Non-pigmented ciliary epithelial cell (primary cell): Measurements from ENCODE around the gene CPAMD8.

ENCODE experiments used
- DNase-seq: peaks from one replicate; pipeline ENCODE4 v3.0.0-alpha.2; 2010; ENCODE audit warnings: low read depth

CPAMD8 gene

DNA sequence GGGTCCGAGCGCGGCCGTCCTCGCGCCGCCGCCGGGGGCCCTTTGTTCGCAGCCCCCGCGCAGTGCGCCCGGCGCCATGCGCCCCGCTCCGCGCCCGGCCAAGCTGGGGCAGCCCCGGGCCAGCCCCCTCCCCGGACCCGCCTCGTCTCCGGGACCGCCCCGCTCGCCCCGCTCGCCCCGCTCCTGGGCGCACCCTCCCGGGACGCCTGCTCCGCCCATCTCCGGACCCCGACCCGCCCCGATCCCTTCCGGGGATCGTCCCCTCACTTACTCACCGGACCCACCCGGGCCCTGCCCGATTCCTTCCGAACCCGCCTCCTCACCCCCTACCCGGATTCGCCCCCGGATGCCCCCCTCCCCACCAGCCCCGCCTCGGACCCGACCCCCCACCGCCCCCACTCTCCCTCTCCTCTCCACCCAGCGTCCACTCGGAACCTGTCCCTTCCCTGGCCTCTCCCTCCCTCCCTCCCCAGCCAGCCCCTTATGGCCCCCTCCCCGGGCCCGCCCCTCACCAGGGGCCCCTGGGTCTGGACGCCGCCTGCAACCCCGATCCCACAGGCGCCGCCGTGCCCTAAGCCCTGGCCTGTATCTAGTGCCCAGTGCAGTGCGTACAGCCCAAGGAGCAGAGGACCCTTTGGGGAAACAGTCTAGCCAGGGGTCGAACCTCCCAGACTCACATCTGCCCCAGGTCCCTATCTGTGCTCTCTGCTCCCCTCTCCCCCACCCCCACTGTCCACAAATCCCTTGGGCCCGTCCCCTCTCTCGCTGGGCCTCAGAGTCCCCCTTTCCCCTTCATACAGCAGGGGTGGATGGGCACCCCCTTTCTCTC, at the start of gene CPAMD8:
CPAMD8 (minus strand) TSS at position 105 of the 829 bp plus-strand sequence. CDS start 168 bp downstream, outside the sequence.
- DNase-seq, result no peak

- no peak for DNase-seq
These were observed 49.4 kb upstream of the CPAMD8 start for GRCh38 chr19:17075864-17076542.

- peak; percentile 99 for DNase-seq
These were observed 48.6 kb upstream of the CPAMD8 start, which contains the start of the genes HAUS8 and MYO9B for GRCh38 chr19:17075035-17075863. Gene HAUS8 (minus strand): TSS chr19:17075452. CDS start chr19:17075422, 30 bp downstream. Gene MYO9B (plus strand): TSS chr19:17075777. CDS start chr19:17101718, 25,941 bp downstream.

DNA sequence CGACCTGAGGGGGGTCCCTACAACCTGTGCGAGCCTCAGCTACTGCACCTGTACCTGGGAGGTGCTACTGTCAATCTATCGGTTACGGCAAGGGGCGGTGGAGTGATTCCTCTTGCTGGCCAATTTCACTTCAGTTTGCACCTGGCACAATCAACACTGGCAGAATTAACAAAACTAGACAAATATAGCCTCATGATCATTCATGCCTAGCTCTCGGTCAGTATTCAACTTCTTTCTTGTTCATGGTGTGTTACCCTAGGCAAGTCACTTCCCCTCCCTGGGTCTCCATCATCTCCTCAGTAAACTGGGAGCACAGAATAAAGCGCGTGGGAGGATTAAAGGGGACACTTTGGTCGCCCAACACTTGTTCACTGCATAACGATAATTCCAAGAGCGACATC, 48.0 kb upstream of the CPAMD8 start:
- DNase-seq, result no peak

- no peak for DNase-seq
These were observed 47.4 kb upstream of the CPAMD8 start for GRCh38 chr19:17073869-17074633.

DNA sequence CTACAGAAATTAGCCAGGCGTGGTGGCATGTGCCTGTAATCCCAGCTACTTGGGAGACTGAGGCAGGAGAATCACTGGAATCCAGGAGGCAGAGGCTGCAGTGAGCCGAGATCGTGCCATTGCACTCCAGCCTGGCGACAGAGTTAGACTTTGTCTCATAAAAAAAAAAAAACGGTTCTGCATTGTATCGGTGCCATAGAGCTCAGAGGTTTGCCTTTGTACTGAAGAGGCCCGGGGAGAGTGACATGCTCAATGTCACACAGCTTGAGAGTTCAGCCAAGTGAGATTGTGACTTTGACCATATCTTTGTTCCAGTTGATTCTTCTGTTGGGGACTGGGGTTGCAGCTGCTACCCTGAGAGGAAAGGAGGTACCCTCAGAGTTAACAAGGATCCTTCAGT, 44.3 kb upstream of the CPAMD8 start:
- DNase-seq, result no peak

- no peak for DNase-seq
These were observed 43.8 kb upstream of the CPAMD8 start for GRCh38 chr19:17070421-17070820.

DNA sequence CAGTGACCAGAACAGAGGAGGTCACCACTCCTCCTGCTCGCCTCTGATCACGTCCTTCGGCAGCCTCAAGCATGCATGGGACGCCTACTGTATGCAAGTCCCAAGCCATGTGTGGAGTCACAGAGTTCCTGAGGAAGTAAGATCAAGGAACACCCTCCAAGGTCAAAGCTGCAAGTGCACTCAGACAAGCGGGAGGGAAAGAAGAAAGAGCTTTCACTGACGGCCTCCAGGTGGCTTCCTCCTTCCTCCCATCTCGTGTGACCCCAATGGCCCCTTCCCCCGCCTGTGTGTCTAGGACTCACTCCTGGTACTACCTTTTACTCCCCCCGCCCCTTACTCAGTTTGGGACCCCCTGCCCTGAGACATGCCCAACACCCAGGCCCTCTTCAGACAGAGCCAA, 42.6 kb upstream of the CPAMD8 start:
- no peak for DNase-seq

GRCh38 chr19:17063428-17063827, 36.8 kb upstream of the CPAMD8 start:
- DNase-seq, result no peak

DNA sequence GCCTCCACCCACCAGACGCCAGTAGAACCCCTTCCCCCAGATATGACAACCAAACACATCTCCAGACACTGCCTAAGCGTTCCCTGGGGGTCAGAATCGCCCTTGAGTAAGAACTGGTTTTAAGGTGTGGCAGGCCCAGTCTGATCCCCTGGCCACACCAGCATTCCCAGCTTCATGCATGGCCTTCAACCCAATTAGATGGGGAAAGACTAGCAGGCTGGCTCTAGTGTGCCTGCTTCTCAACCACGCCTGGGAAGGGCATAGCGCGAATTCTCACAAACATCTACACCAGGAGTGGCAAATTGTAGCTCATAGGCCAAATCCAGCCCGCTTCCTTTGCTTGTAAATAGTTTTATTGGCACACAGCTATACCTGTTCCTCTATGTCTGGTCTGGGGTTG, 35.1 kb upstream of the CPAMD8 start:
- DNase-seq, result no peak

GRCh38 chr19:17061205-17061604, 34.6 kb upstream of the CPAMD8 start:
- no peak for DNase-seq

- no peak for DNase-seq
These were observed 34.2 kb upstream of the CPAMD8 start for GRCh38 chr19:17060802-17061201.

- no peak for DNase-seq
These were observed 31.6 kb upstream of the CPAMD8 start for GRCh38 chr19:17058236-17058635.

- DNase-seq, result no peak
These were observed 29.0 kb upstream of the CPAMD8 start for GRCh38 chr19:17055636-17056035.

- DNase-seq, result no peak
These were observed 28.1 kb upstream of the CPAMD8 start for GRCh38 chr19:17054746-17055145.

DNA sequence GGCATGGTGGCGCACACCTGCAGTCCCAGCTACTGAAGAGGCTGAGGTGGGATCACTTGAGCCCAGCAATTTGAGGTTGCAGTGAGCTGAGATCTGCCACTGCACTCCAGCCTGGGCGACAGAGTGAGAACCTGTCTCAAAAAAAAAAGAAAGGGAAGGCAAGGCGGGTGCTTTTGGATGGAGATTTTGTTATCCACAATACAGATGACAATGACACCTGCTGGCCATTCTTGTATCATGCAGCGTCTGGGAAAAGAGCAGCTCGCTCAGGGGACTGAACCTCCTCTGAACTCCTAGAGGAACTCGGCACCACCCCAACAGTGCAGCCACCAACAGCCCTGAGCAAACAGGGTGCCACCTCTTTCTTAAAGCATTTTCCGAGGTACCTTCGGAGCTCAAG, 25.8 kb upstream of the CPAMD8 start:
- no peak for DNase-seq

- DNase-seq, result peak; percentile 45
These were observed 23.2 kb upstream of the CPAMD8 start for GRCh38 chr19:17049711-17050280.

DNA sequence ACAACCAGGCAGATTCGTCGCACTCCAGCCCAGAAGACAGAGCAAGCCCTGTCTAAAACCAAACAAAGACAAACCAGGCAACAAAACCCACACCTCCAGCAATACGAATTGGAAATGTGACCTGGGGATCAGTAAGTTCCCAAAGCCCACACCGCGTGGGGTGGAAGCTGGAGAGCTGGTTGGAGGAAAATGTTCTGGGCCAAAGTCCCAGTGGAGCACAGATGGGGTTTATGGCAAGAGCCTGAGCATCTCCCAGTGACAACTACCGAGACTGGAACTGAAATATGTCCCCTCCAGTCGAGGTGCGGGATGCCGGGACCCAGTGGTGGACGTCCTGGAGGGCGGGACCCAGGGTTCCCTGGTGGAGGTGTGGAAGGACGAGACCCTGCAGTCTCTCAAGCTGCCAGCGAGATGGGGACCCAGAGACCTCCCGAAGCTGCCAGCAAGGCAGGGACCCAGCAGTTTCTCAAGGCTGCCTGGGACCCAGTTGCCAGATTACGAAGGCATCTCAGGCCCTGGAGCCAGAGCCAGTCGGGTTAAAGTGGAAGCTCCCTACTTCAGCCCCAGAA, 22.4 kb upstream of the CPAMD8 start:
- no peak for DNase-seq

DNA sequence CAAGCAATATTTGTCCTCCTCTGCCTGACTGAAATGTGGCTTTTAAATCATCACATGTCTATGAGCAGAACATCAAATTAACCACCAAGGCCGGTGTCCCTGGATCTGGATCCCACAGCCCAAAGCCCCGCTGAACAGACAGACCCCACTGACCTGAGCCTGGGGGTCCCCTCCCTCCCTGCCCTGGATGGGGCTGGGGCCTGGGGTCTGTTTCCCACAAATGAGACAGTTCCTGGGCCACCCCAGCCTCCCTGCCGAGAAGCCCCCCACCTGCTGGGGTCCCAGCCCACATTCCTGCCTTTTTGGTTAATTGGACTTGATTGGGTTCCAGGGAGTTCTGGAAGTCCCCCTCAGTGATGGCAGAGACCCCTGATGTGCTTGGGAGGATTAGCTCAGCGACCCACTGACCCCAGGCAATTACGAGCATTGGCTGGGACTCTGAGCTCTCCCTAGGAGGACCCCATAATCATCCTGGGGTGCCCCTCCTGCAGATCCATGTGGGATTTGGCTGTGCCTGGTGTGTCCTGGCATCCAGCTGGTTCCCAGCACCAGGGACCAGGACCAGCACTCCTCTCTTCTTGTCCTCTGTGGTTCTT, 19.4 kb upstream of the CPAMD8 start:
- no peak for DNase-seq

- no peak for DNase-seq
These were observed 17.1 kb upstream of the CPAMD8 start for GRCh38 chr19:17043744-17044143.
